Hippocampal formation (tissue), 2 donors: ENCODE data around the gene IL10RA.
"Not testable (repeated sequence)": the region's sequence is repeated elsewhere in the genome, so short reads cannot be mapped to it uniquely, and the experiment has no call there.

Experiments used
- DNase-seq, 2 donors: peaks; one replicate each; lab custom pipeline; 2025; lab: John Stamatoyannopoulos, UW

Gene IL10RA

GRCh38 chr11:117961896-117962295 is 24.3 kb upstream of the IL10RA start:
- no peak for DNase-seq

GRCh38 chr11:117962826-117963225 is 23.4 kb upstream of the IL10RA start:
- DNase-seq: no peak

- DNase-seq: no peak
These were observed 19.3 kb upstream of the IL10RA start for GRCh38 chr11:117966908-117967307.

GRCh38 chr11:117969160-117969991 is 16.8 kb upstream of the IL10RA start:
- DNase-seq: no peak

GRCh38 chr11:117970400-117971024 is 15.7 kb upstream of the IL10RA start:
- no peak for DNase-seq

GRCh38 chr11:117972044-117972443 is 14.2 kb upstream of the IL10RA start:
- DNase-seq: no peak

GRCh38 chr11:117972629-117973502 is 13.3 kb upstream of the IL10RA start:
- no peak for DNase-seq

GRCh38 chr11:117973503-117973860 is 12.7 kb upstream of the IL10RA start:
- DNase-seq: no peak

GRCh38 chr11:117976445-117976844 is 9.7 kb upstream of the IL10RA start:
- no peak for DNase-seq

- DNase-seq: no peak
These were observed 9.2 kb upstream of the IL10RA start for GRCh38 chr11:117977029-117977428.

- not testable (repeated sequence) for DNase-seq
These were observed 8.5 kb upstream of the IL10RA start for GRCh38 chr11:117977612-117978264.

- DNase-seq: not testable (repeated sequence)
These were observed 7.8 kb upstream of the IL10RA start for GRCh38 chr11:117978291-117978910.

- no peak for DNase-seq
These were observed 7.2 kb upstream of the IL10RA start for GRCh38 chr11:117978991-117979390.

GRCh38 chr11:117979481-117980211 is 6.5 kb upstream of the IL10RA start:
- peak in 1 of 2 donors; percentile 25 for DNase-seq

- no peak for DNase-seq
These were observed 5.9 kb upstream of the IL10RA start for GRCh38 chr11:117980280-117980679.

- no peak for DNase-seq
These were observed 5.5 kb upstream of the IL10RA start for GRCh38 chr11:117980720-117981119.

GRCh38 chr11:117983163-117983475 is 3.1 kb upstream of the IL10RA start:
- DNase-seq: no peak

- no peak for DNase-seq
These were observed 1.7 kb upstream of the IL10RA start for GRCh38 chr11:117984476-117984875.

- no peak for DNase-seq
These were observed 884 bp downstream of the IL10RA start for GRCh38 chr11:117986981-117987574.

- DNase-seq: peak in 1 of 2 donors; percentile 15
These were observed 3.3 kb downstream of the IL10RA start for GRCh38 chr11:117989351-117990102.
